HG03342 (cell line): ENCODE results near the gene ACSL4.
"Not testable (repeated sequence)": the region's sequence is repeated elsewhere in the genome, so short reads cannot be mapped to it uniquely, and the experiment has no call there.

Source experiments
- ATAC-seq: cut with Tn5 transposase; IDR thresholded peaks from one replicate; pipeline ENCODE4 v1.9.1; 2021; ENCODE audit warnings: mild to moderate bottlenecking, moderate library complexity; ENCODE audit not compliant: unreplicated experiment

Gene ACSL4

DNA sequence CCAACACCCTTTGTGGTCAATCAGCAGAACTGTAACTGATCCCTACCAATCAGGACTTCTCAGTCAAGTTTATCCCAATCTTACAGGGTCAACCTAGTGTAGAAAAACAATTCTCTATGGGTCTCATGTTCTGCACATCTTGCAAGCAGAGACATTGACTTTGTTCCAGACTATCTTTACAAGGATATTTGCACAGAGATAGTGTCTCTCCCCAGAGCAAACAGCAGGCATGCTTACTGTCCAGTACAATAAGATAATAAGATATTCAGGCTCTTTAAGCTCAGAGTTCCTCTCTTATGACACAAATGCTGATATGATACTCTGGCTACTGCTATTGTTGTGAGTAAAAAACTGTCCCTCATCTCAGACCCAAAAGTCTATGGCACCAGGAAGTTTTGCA is 53.2 kb downstream of the ACSL4 start:
- ATAC-seq = no peak

DNA sequence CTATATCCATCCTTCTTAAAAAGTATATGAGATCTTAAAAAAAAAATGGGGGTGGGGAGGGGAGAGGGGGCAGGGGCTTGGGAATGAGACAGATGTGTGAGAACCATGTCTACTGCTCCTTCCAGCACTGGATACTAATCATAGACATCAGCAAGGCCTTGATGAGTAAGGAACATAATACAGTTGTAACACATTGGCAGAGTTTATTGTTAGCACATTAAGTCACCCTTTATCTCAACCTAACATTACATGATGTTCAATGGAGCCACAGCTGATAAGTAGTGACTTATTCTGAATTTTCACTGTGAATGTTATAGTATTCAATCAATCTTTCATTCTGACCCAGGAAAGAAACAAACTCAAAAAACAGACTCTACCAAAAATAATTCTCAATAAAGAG is 60.8 kb downstream of the ACSL4 start:
- no peak for ATAC-seq

GRCh38 chrX:109671170-109671569 is 61.9 kb downstream of the ACSL4 start:
- not testable (repeated sequence) for ATAC-seq

GRCh38 chrX:109667986-109668385 is 65.1 kb downstream of the ACSL4 start:
- ATAC-seq = no peak

DNA sequence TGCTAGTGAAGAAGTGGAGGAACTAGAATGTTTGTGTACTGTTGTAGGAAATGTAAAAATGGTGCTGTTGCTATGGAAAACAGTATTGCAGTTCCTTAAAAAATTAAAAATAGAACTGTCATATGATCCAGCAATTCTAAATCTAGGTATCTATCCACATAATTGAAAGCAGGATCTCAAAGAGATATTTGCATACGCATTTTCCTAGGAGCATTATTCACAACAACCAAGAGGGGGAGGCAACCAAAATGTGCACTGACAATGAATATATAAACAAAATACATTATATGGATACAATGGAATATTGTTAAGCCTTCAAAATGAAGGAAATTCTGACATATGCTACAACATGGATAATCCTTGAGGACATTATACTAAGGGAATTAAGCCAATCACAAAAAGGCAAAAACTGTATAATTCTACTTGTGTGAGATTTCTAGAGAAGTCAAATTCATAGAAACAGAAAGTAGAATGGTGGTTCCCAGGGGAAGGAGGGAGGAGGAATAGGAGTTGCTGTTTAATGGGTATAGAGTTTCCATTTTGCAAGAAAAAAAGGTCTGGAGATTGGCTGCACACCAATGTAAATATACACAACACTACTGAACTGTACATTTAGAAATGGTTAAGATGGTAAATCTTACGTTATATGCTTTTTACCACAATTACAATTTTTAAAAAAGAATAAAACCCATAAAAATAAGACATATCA is 72.5 kb downstream of the ACSL4 start:
- no peak for ATAC-seq

DNA sequence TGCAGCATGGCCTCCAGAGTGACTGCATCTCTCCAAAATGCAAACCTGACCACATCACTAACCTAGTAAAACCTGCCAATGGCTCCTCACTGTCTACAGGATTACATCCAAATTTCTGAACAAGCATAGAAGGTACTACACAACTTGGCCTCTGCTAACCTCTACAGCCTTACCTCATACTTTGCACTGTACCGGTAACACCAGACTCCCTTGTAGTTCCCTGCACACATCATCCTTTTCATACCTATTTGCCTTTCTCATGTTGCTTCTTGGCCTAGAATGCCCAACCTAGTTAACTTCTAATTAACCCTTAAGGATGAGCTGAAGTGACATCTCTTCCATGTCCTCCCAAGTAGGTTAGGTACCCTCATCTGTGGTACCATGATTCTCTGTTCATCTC is 74.7 kb downstream of the ACSL4 start:
- ATAC-seq = no peak

DNA sequence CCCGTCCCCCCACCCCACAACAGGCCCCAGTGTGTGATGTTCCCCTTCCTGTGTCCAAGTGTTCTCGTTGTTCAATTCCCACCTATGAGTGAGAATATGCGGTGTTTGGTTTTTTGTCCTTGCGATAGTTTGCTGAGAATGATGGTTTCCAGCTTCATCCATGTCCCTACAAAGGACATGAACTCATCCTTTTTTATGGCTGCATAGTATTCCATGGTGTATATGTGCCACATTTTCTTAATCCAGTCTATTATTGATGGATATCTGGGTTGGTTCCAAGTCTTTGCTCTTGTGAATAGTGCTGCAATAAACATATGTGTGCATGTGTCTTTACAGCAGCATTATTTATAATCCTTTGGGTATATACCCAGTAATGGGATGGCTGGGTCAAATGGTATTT is 75.7 kb downstream of the ACSL4 start:
- not testable (repeated sequence) for ATAC-seq

- ATAC-seq = no peak
These were observed 76.3 kb downstream of the ACSL4 start for GRCh38 chrX:109656774-109657173.

GRCh38 chrX:109655502-109656201 is 77.4 kb downstream of the ACSL4 start:
- no peak for ATAC-seq

- no peak for ATAC-seq
These were observed 78.4 kb downstream of the ACSL4 start for GRCh38 chrX:109654516-109655109.

DNA sequence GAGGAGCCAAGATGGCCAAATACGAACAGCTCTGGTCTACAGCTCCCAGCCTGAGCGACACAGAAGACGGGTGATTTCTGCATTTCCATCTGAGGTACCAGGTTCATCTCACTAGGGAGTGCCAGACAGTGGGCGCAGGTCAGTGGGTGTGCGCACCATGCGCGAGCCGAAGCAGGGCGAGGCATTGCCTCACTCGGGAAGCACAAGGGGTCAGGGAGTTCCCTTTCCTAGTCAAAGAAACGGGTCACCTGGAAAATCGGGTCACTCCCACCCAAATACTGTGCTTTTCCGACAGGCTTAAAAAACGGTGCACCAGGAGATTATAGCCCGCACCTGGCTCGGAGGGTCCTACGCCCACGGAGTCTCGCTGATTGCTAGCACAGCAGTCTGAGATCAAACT is 88.4 kb downstream of the ACSL4 start:
- not testable (repeated sequence) for ATAC-seq

DNA sequence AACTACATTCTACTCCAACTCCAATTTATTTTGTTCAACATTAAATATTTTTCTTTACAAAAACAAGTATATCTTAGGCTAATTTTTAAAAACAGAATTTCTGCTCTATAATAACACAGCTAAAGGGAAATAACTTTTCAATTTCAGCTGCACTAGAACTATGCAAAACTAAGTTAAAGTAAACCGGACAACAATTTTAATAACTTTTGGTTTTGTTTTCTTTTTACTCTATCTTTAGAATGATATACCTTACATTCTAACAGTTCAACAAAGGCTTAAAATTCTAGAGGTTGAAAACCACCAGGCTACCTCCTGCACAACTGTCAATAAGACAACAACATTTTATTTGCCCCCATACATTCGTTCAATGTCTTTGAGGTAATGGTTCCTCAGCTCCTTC is 89.4 kb downstream of the ACSL4 start:
- no peak for ATAC-seq

- ATAC-seq = no peak
These were observed 94.9 kb downstream of the ACSL4 start for GRCh38 chrX:109638158-109638557.

DNA sequence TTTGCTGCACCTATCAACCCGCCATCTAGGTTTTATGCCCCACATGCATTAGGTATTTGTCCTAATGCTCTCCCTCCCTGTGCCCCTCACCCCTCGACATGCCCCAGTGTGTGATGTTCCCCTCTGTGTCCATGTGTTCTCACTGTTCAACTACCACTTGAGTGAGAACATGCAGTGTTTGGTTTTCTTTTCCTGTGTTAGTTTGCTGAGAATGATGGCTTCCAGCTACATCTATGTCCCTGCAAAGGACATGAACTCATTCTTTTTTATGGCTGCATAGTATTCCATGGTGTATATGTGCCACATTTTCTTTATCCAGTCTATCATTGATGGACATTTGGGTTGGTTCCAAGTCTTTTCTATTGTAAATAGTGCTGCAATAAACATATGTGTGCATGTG is 95.6 kb downstream of the ACSL4 start:
- ATAC-seq = not testable (repeated sequence)

GRCh38 chrX:109635146-109635545 is 97.9 kb downstream of the ACSL4 start:
- peak; percentile 71 for ATAC-seq

DNA sequence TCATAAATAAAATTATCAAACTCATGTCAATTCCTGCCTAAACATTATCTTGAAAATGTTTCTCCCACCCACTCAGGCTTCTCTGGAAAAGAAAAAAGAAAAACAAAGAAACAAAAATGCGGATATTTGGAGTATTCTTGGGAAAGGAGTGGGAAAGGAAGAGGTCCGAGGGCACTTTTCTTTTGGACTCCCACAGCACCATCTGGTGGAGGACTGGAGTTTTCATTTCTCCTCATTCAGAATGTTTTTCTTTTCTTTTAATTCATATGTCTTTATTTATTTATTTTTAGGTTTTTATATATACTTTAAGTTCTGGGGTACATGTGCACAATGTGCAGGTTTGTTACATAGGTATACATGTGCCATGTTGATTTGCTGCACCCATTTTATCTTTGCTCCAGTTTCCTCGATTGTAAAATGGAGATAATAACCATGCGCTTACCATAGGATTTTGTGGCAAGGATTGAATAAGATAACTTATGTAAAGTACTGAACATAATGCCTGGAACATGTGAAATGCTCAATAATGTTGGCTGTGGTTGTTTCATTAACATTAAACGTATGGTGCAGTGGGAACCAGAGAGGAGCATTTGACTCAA is 100.1 kb downstream of the ACSL4 start:
- ATAC-seq = no peak

DNA sequence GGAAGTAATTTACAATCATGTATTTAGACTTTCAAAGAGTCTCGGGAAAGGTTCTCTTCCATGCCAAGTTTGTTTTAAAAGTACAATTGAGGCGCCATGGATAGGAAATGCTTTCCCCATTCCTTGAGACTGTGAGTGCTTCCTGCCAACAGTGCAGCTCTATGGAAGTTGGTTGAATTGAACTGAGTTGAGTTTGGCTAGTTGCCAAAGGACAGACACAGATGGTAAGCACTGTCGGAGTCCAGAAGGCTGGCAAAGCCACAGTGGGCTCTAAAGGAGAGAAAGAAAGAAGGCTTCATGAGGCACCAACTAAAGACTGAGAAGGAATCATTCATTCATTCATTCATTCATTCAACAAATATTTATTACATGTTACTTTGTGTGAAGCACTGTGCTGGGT is 103.7 kb downstream of the ACSL4 start:
- no peak for ATAC-seq

DNA sequence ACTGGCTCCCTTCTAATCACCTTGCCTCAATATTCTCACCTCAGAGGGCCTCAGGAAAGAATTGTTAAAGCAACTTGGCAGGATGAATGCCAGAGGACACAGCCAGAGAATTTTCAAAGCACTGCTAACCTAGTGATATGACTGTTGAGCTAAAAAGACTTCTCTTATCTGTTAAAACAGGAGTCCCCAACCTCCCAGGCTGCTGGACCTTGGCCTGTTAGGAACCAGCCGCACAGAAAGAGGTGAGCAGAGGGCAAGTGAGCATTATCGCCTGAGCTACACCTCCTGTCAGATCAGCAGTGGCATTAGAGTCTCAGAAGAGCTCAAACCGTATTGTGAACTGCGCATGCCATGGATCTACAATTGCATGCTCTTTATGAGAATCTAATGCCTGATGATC is 106.4 kb downstream of the ACSL4 start:
- ATAC-seq = no peak

GRCh38 chrX:109624641-109625616 is 108.1 kb downstream of the ACSL4 start, which contains the start of gene KCNE5:
KCNE5 (minus strand) TSS chrX:109625172; CDS start chrX:109625020, 152 bp downstream.
- no peak for ATAC-seq

DNA sequence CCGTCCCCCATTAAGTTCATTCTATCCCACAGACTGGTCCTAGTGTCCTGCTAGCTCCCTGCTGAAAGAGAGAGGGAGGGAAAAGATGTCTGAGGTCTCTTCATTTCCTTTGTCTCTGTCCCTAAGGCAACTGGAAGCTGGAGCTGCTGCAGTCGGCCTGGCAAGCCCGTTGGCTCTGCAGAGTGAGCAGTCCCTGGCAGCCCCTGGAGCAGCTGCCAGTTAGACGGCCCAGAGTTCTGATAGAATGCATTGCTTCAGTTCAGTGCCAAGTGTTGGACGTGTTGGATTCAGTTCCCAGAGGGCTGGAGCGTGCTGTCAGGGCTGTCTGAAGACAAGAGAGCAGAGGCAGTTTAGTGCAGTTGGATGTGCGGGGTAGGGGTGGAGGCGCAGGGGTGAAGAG is 109.1 kb downstream of the ACSL4 start:
- no peak for ATAC-seq

GRCh38 chrX:109622270-109622669 is 110.8 kb downstream of the ACSL4 start:
- no peak for ATAC-seq
